ENCODE results near the gene SLF2. TPM values are rescaled to one million over a fixed set of nuclear protein-coding genes. Genes with fewer than 3 reads are reported as not detected.

SLF2 gene
- total and polyA plus RNA-seq, 2 of the 13 experiments (the other 11 are each of a cell fraction or from before 2014, with no cell fraction given) = 12.2 to 48.1 TPM

DNA sequence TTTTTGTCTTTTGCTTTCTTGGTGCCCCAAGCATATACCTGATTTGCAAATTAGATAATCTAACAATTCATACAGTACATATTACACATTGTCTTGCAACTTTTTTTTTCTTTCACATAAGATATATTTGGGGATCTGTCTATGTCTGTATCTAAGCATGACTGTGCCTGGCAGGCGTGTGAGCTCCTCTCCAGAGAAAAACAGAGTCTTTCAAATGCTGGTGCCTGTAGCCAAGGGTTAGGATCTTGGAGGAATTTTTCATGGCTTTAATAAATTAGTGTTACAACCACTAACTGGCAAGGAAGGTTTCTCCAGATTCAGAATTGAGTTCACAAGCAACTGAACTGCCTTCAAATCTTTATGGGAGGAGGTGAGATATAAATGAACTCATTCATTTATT lies 14.8 kb upstream of the SLF2 start:
- H3K36me3 ChIP-seq (replicated peaks in 1 of 2; ENCODE audit: control insufficient read depth in 1 of 2, insufficient read depth in 2 of 2, low read length in 2 of 2) = no peaks in the 10 kb centered on the region
- ATAC-seq (no peak), DNase-seq (ENCODE audit: low spot score) (no peak), FAIRE-seq (no peak)
- H3K4me2 ChIP-seq (ENCODE audit: low read depth, low read length) = no peak overlapping the region
- intact Hi-C loops (cut with micrococcal nuclease; ENCODE audit: unreplicated experiment) = no loop called here
- BruUV-seq (replicated peaks) = no TSS peak
- no peaks in the 10 kb centered on the region; a peak in 1 of 5 replicates for H3K27me3 ChIP-seq (ENCODE audit: control insufficient read depth in 1 of 2, insufficient read depth in 2 of 2, low read length in 2 of 2)
- H4K20me1 ChIP-seq (ENCODE audit: insufficient read depth, low read length) = no peaks in the 10 kb centered on the region
- no peaks in the 10 kb centered on the region for H3K9me3 ChIP-seq (ENCODE audit: low read length)
- H3K27ac ChIP-seq (ENCODE audit: extremely low read length, insufficient read depth, low read length) = peak overlapping the region; percentile 35
- in situ Hi-C loops (cut with HindIII; ENCODE audit: extremely low pct_ligation_motif_present, low pct_unique_long_range_greater_than_20kb) = loop anchor here (25.0 kb wide), 1 partner anchor 561 kb away; the partner anchor contains the start of genes PKD2L1 and SCD
- H3K9ac ChIP-seq (ENCODE audit: insufficient read depth, low read depth, low read length) = no peak overlapping the region
- no peak overlapping the region for H3K4me3 ChIP-seq (replicated peaks in 1 of 3; ENCODE audit: insufficient read depth in 1 of 3, low read depth in 2 of 3, low read length in 3 of 3)
- no peaks in the 10 kb centered on the region for H3K79me2 ChIP-seq (ENCODE audit: insufficient read depth, low read length)
- peak overlapping the region; percentile 19 for H2AFZ ChIP-seq (ENCODE audit: low read length)
- ChIA-PET CTCF (ENCODE audit: low intra/inter-chr PET ratio, low total read pairs) (no interaction called here), POLR2A (no interaction called here)
- 40% methylated on average over 1 of the region's 1 CpG for WGBS (ENCODE audit: low lambda C conversion rate)
- peaks cover 61% of the 10 kb centered on the region for H3K4me1 ChIP-seq (ENCODE audit: insufficient read depth, low read length)
- TF ChIP-seq, protein P1, sequence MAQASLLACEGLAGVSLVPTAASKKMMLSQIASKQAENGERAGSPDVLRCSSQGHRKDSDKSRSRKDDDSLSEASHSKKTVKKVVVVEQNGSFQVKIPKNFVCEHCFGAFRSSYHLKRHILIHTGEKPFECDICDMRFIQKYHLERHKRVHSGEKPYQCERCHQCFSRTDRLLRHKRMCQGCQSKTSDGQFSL (CRISPR knock-in tag; IDR thresholded peaks at IDR 0.05) = no peak
- TF ChIP-seq ZNF768 (CRISPR knock-in tag; IDR thresholded peaks at IDR 0.05) = no peak

DNA sequence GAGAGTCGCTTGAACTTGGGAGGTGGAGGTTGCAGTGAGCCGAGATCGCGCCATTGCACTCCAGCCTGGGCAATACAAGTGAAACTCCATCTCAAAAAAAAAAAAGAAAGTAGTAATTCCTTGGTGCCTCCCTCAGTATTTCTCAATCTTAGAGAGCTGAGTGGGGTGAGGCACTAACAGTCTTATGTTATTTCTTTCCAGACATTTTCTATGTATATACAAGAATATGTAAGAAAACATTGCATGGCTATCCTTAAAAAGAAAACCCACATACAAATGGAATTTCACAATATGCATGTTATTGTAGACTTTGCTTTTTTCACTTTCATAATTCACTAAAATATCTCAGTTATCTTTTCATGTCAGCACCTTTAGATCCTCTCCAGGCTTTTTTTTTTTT lies 13.6 kb upstream of the SLF2 start:
- FAIRE-seq (no peak), ATAC-seq (no peak), DNase-seq (ENCODE audit: low spot score) (no peak)
- no peak overlapping the region for H3K9ac ChIP-seq (ENCODE audit: insufficient read depth, low read depth, low read length)
- no peaks in the 10 kb centered on the region for H4K20me1 ChIP-seq (ENCODE audit: insufficient read depth, low read length)
- in situ Hi-C loops (cut with HindIII; ENCODE audit: extremely low pct_ligation_motif_present, low pct_unique_long_range_greater_than_20kb) = loop anchor here (25.0 kb wide), 1 partner anchor 562 kb away; the partner anchor contains the start of genes PKD2L1 and SCD
- H3K4me2 ChIP-seq (ENCODE audit: low read depth, low read length) = no peak overlapping the region
- CTCF ChIA-PET (ENCODE audit: low intra/inter-chr PET ratio, low total read pairs) = no interaction called here
- H3K27ac ChIP-seq (ENCODE audit: extremely low read length, insufficient read depth, low read length) = no peak overlapping the region
- H3K27me3 ChIP-seq (ENCODE audit: control insufficient read depth in 1 of 2, insufficient read depth in 2 of 2, low read length in 2 of 2) = no peaks in the 10 kb centered on the region; a peak in 1 of 5 replicates
- intact Hi-C loops (cut with micrococcal nuclease; ENCODE audit: unreplicated experiment) = no loop called here
- POLR2A ChIA-PET = interaction anchor here (0.9 kb wide), 1 partner anchor 14 kb away, joined by 3 read pairs; the partner anchor contains the start of gene SLF2
- H2AFZ ChIP-seq (ENCODE audit: low read length) = no peak overlapping the region
- no TSS peak for BruUV-seq (replicated peaks)
- no peaks in the 10 kb centered on the region for H3K79me2 ChIP-seq (ENCODE audit: insufficient read depth, low read length)
- no peak overlapping the region for H3K4me3 ChIP-seq (replicated peaks in 1 of 3; ENCODE audit: insufficient read depth in 1 of 3, low read depth in 2 of 3, low read length in 3 of 3)
- H3K36me3 ChIP-seq (replicated peaks in 1 of 2; ENCODE audit: control insufficient read depth in 1 of 2, insufficient read depth in 2 of 2, low read length in 2 of 2) = no peaks in the 10 kb centered on the region
- no peaks in the 10 kb centered on the region for H3K9me3 ChIP-seq (ENCODE audit: low read length)
- WGBS (ENCODE audit: low lambda C conversion rate) = 79% methylated on average over 4 of the region's 4 CpGs
- peaks cover 66% of the 10 kb centered on the region for H3K4me1 ChIP-seq (ENCODE audit: insufficient read depth, low read length)
- TF ChIP-seq, protein P2, sequence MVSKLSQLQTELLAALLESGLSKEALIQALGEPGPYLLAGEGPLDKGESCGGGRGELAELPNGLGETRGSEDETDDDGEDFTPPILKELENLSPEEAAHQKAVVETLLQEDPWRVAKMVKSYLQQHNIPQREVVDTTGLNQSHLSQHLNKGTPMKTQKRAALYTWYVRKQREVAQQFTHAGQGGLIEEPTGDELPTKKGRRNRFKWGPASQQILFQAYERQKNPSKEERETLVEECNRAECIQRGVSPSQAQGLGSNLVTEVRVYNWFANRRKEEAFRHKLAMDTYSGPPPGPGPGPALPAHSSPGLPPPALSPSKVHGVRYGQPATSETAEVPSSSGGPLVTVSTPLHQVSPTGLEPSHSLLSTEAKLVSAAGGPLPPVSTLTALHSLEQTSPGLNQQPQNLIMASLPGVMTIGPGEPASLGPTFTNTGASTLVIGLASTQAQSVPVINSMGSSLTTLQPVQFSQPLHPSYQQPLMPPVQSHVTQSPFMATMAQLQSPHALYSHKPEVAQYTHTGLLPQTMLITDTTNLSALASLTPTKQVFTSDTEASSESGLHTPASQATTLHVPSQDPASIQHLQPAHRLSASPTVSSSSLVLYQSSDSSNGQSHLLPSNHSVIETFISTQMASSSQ (IDR thresholded peaks at IDR 0.05; ENCODE audit: low read depth) = no peak
- TF ChIP-seq, protein P2 (CRISPR knock-in tag; IDR thresholded peaks at IDR 0.05; ENCODE audit: borderline replicate concordance) = no peak
- no peak for TF ChIP-seq ZNF777 (CRISPR knock-in tag; IDR thresholded peaks at IDR 0.05)
- no peak for TF ChIP-seq HNRNPH1 (optimal IDR thresholded peaks at IDR 0.05; ENCODE audit: low read depth, low read length)
- TF ChIP-seq, protein P3, sequence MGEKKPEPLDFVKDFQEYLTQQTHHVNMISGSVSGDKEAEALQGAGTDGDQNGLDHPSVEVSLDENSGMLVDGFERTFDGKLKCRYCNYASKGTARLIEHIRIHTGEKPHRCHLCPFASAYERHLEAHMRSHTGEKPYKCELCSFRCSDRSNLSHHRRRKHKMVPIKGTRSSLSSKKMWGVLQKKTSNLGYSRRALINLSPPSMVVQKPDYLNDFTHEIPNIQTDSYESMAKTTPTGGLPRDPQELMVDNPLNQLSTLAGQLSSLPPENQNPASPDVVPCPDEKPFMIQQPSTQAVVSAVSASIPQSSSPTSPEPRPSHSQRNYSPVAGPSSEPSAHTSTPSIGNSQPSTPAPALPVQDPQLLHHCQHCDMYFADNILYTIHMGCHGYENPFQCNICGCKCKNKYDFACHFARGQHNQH (CRISPR knock-in tag; IDR thresholded peaks at IDR 0.05) = no peak
- TF ChIP-seq ZNF282 (IDR thresholded peaks at IDR 0.05; ENCODE audit: partially characterized antibody) = no peak
- TF ChIP-seq, protein P4, sequence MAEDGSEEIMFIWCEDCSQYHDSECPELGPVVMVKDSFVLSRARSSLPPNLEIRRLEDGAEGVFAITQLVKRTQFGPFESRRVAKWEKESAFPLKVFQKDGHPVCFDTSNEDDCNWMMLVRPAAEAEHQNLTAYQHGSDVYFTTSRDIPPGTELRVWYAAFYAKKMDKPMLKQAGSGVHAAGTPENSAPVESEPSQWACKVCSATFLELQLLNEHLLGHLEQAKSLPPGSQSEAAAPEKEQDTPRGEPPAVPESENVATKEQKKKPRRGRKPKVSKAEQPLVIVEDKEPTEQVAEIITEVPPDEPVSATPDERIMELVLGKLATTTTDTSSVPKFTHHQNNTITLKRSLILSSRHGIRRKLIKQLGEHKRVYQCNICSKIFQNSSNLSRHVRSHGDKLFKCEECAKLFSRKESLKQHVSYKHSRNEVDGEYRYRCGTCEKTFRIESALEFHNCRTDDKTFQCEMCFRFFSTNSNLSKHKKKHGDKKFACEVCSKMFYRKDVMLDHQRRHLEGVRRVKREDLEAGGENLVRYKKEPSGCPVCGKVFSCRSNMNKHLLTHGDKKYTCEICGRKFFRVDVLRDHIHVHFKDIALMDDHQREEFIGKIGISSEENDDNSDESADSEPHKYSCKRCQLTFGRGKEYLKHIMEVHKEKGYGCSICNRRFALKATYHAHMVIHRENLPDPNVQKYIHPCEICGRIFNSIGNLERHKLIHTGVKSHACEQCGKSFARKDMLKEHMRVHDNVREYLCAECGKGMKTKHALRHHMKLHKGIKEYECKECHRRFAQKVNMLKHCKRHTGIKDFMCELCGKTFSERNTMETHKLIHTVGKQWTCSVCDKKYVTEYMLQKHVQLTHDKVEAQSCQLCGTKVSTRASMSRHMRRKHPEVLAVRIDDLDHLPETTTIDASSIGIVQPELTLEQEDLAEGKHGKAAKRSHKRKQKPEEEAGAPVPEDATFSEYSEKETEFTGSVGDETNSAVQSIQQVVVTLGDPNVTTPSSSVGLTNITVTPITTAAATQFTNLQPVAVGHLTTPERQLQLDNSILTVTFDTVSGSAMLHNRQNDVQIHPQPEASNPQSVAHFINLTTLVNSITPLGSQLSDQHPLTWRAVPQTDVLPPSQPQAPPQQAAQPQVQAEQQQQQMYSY (CRISPR knock-in tag; IDR thresholded peaks at IDR 0.05) = no peak

Data from HepG2 (cell line).